Measurements from ENCODE around the gene MEGF11.
A peak's percentile ranks its signal among the peaks of the same experiment; 100 is the strongest.

MEGF11 gene

GRCh38 chr15:65929573-65929972 is 324.0 kb downstream of the MEGF11 start:
- DNase-seq: no peak

GRCh38 chr15:65927545-65927944 is 326.0 kb downstream of the MEGF11 start:
- DNase-seq: no peak

- DNase-seq: no peak
Observed at GRCh38 chr15:65926899-65927298, 326.7 kb downstream of the MEGF11 start.

- DNase-seq: no peak
Observed at GRCh38 chr15:65926459-65926858, 327.1 kb downstream of the MEGF11 start.

GRCh38 chr15:65925338-65925737 is 328.2 kb downstream of the MEGF11 start:
- DNase-seq: no peak

GRCh38 chr15:65924004-65924403 is 329.5 kb downstream of the MEGF11 start:
- DNase-seq: no peak

- no peak for DNase-seq
Observed at GRCh38 chr15:65923264-65923663, 330.3 kb downstream of the MEGF11 start.

GRCh38 chr15:65922621-65923020 is 330.9 kb downstream of the MEGF11 start:
- DNase-seq: no peak

GRCh38 chr15:65921780-65922179 is 331.8 kb downstream of the MEGF11 start:
- DNase-seq: no peak

- DNase-seq: no peak
Observed at GRCh38 chr15:65920825-65921309, 332.7 kb downstream of the MEGF11 start.

GRCh38 chr15:65920121-65920520 is 333.4 kb downstream of the MEGF11 start:
- no peak for DNase-seq

GRCh38 chr15:65919353-65919752 is 334.2 kb downstream of the MEGF11 start:
- no peak for DNase-seq

- no peak for DNase-seq
Observed at GRCh38 chr15:65918945-65919344, 334.6 kb downstream of the MEGF11 start.

- no peak for DNase-seq
Observed at GRCh38 chr15:65918357-65918920, 335.1 kb downstream of the MEGF11 start.

- DNase-seq: no peak
Observed at GRCh38 chr15:65917936-65918335, 335.6 kb downstream of the MEGF11 start.

- no peak for DNase-seq
Observed at GRCh38 chr15:65917407-65917756, 336.2 kb downstream of the MEGF11 start.

- DNase-seq: peak; percentile 13 to 14
Observed at GRCh38 chr15:65916664-65917406, 336.7 kb downstream of the MEGF11 start.

GRCh38 chr15:65916041-65916663 is 337.4 kb downstream of the MEGF11 start:
- no peak for DNase-seq

GRCh38 chr15:65914981-65915925 is 338.3 kb downstream of the MEGF11 start:
- no peak for DNase-seq

- DNase-seq: no peak
Observed at GRCh38 chr15:65914386-65914785, 339.2 kb downstream of the MEGF11 start.

GRCh38 chr15:65913631-65914199 is 339.8 kb downstream of the MEGF11 start:
- DNase-seq: no peak

GRCh38 chr15:65912235-65912634 is 341.3 kb downstream of the MEGF11 start:
- DNase-seq: no peak

GRCh38 chr15:65910341-65910740 is 343.2 kb downstream of the MEGF11 start:
- DNase-seq: no peak
